ENCODE measurements around the gene CCL23. TPM values are rescaled to one million over a fixed set of nuclear protein-coding genes. Genes with fewer than 3 reads are reported as not detected.

The CCL23 gene
- total and polyA plus RNA-seq, 2 donors (not counting 1 experiment from before 2014, with no cell fraction given), result not detected

DNA sequence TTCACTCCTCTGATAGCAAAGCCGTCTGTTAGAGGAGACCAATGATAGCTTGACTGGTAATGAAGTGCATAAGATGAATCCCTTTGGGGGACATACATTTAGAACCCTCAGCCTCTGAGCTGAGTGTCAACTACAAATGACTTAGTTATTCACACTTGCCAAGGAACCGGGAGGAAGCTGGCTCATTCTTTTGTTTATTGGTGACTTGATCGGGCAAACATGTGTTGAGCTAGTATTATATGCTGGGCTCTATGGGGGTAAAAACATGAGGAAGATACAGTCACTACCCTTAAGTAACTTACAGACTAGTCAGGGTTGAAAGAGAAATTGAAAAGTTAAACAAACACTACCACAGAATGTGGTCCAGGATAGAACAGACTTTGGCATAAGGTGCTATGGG, 39.4 kb downstream of the CCL23 start:
- no peak for DNase-seq (ENCODE audit: low read depth in 2 of 2)
- no peak overlapping the region for H3K27ac ChIP-seq (ENCODE audit: insufficient read depth, low read length)

DNA sequence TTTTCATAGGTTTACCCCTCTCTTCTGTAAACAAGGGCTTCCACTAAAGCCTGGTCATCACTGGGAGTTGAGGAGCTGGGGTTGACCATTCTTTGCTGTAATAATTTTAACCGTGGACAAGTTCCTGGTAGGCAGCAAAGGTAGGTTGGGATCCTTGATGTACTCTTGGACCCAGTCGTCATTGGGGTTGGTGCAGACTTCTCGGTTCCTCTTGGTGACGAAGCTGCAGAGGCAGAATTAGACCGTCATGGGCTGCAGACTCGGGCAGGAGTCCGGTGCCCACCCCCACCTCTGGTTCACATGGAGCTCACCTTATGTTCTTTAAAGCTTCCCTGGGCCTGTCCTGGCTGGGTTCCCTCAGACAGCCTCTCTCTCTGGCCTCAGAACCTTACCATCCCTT, 40.3 kb downstream of the CCL23 start:
- H3K9me3 ChIP-seq (ENCODE audit: control insufficient read depth, insufficient read depth, low read depth, low read length), result no peaks in the 10 kb centered on the region
- H3K27ac ChIP-seq (ENCODE audit: insufficient read depth, low read length), result no peak overlapping the region
- H3K36me3 ChIP-seq (ENCODE audit: control insufficient read depth, insufficient read depth, low read length), result no peaks in the 10 kb centered on the region
- no peak for TF ChIP-seq EZH2 (IDR thresholded peaks at IDR 0.05; ENCODE audit: low read length, missing control alignments)
- TF ChIP-seq, protein P1, sequence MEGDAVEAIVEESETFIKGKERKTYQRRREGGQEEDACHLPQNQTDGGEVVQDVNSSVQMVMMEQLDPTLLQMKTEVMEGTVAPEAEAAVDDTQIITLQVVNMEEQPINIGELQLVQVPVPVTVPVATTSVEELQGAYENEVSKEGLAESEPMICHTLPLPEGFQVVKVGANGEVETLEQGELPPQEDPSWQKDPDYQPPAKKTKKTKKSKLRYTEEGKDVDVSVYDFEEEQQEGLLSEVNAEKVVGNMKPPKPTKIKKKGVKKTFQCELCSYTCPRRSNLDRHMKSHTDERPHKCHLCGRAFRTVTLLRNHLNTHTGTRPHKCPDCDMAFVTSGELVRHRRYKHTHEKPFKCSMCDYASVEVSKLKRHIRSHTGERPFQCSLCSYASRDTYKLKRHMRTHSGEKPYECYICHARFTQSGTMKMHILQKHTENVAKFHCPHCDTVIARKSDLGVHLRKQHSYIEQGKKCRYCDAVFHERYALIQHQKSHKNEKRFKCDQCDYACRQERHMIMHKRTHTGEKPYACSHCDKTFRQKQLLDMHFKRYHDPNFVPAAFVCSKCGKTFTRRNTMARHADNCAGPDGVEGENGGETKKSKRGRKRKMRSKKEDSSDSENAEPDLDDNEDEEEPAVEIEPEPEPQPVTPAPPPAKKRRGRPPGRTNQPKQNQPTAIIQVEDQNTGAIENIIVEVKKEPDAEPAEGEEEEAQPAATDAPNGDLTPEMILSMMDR (conservative IDR thresholded peaks at IDR 0.05 in 1 of 2, IDR thresholded peaks at IDR 0.05 in 1 of 2; ENCODE audit: low read depth in 1 of 2, low read length in 2 of 2), result no peak
- no peaks in the 10 kb centered on the region for H3K27me3 ChIP-seq (ENCODE audit: control insufficient read depth, insufficient read depth, low read length)
- no peak overlapping the region for H3K4me3 ChIP-seq (replicated peaks in 1 of 4; ENCODE audit: control extremely low read depth in 1 of 4, insufficient read depth in 1 of 4, low read depth in 3 of 4, low read length in 4 of 4)
- H3K4me1 ChIP-seq (ENCODE audit: control insufficient read depth, extremely low read depth, insufficient read depth, low read length), result no peaks in the 10 kb centered on the region
- H3K79me2 ChIP-seq (ENCODE audit: control insufficient read depth, insufficient read depth, low read length), result no peaks in the 10 kb centered on the region
- DNase-seq (ENCODE audit: low read depth in 2 of 2), result no peak
- H3K4me2 ChIP-seq (ENCODE audit: extremely low read depth, insufficient read depth, low read length), result no peak overlapping the region
- no peak overlapping the region for H2AFZ ChIP-seq (ENCODE audit: low read length)
- no peak overlapping the region for H3K9ac ChIP-seq (ENCODE audit: insufficient read depth, low read length)
- H4K20me1 ChIP-seq (ENCODE audit: control insufficient read depth, extremely low read depth, insufficient read depth, low read length), result no peaks in the 10 kb centered on the region

More for the DNA sequence above, 39.4 kb downstream of the CCL23 start:
- no peak for TF ChIP-seq EZH2 (IDR thresholded peaks at IDR 0.05; ENCODE audit: low read length, missing control alignments)
- TF ChIP-seq, protein P1 (conservative IDR thresholded peaks at IDR 0.05 in 1 of 2, IDR thresholded peaks at IDR 0.05 in 1 of 2; ENCODE audit: low read depth in 1 of 2, low read length in 2 of 2), result no peak
- no peaks in the 10 kb centered on the region for H4K20me1 ChIP-seq (ENCODE audit: control insufficient read depth, extremely low read depth, insufficient read depth, low read length)
- no peak overlapping the region for H3K9ac ChIP-seq (ENCODE audit: insufficient read depth, low read length)
- H2AFZ ChIP-seq (ENCODE audit: low read length), result no peak overlapping the region
- no peak overlapping the region for H3K4me2 ChIP-seq (ENCODE audit: extremely low read depth, insufficient read depth, low read length)
- no peaks in the 10 kb centered on the region for H3K4me1 ChIP-seq (ENCODE audit: control insufficient read depth, extremely low read depth, insufficient read depth, low read length)
- no peaks in the 10 kb centered on the region for H3K27me3 ChIP-seq (ENCODE audit: control insufficient read depth, insufficient read depth, low read length)
- H3K9me3 ChIP-seq (ENCODE audit: control insufficient read depth, insufficient read depth, low read depth, low read length), result no peaks in the 10 kb centered on the region
- no peaks in the 10 kb centered on the region for H3K36me3 ChIP-seq (ENCODE audit: control insufficient read depth, insufficient read depth, low read length)
- H3K79me2 ChIP-seq (ENCODE audit: control insufficient read depth, insufficient read depth, low read length), result no peaks in the 10 kb centered on the region
- H3K4me3 ChIP-seq (replicated peaks in 1 of 4; ENCODE audit: control extremely low read depth in 1 of 4, insufficient read depth in 1 of 4, low read depth in 3 of 4, low read length in 4 of 4), result no peak overlapping the region

DNA sequence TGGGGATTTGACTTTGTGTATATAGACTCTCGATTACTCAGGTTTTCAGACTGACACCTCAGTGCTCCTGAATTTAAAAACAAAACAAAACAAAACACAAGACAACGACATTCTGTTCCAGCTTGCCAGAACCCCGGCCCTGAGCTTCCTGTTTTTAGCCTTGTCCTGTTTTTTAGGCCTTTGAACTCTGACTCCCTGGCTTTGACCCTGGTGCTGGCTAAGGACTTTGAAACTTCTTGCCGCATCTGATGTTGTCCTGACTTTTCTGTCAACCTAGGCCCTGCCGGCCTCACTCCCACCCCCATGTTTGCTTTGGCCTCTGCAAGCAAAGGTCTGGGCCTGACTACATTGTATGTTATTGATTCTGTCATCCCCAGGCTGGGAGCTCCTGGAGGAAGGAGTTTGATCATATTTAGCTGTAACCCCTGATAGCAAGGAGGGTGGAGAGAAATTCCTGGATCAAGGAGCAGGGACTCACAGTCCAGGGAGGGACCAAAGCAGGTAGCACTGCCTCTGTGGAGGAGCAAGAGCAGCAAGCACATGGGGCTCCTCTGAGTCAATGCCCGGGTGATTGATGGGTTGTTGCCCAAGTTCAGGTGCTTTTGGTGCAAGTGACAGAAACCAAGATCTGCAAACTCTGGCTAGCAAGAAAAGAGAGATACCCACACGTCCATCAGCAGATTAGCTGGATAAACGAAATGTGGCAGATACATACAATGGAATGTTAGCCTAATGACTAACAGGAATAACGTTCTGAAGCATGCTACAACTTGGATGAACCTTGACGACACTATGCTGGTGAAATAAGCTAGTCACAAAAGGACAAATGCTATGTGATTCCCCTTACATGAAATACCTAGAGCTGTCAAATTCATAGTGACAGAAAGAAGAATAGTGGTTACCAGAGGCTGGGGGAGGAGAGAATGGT, 44.2 kb downstream of the CCL23 start:
- Histone ChIP-seq H3K4me2 (ENCODE audit: extremely low read depth, insufficient read depth, low read length) (no peak overlapping the region), H3K4me3 (replicated peaks in 1 of 4; ENCODE audit: control extremely low read depth in 1 of 4, insufficient read depth in 1 of 4, low read depth in 3 of 4, low read length in 4 of 4) (no peak overlapping the region), H3K27me3 (ENCODE audit: control insufficient read depth, insufficient read depth, low read length) (peaks cover 2% of the 10 kb centered on the region), H3K36me3 (ENCODE audit: control insufficient read depth, insufficient read depth, low read length) (no peaks in the 10 kb centered on the region), H3K4me1 (ENCODE audit: control insufficient read depth, extremely low read depth, insufficient read depth, low read length) (no peaks in the 10 kb centered on the region), H3K9me3 (ENCODE audit: control insufficient read depth, insufficient read depth, low read depth, low read length) (no peaks in the 10 kb centered on the region), H2AFZ (ENCODE audit: low read length) (no peak overlapping the region), H3K27ac (ENCODE audit: insufficient read depth, low read length) (no peak overlapping the region), H4K20me1 (ENCODE audit: control insufficient read depth, extremely low read depth, insufficient read depth, low read length) (no peaks in the 10 kb centered on the region), H3K9ac (ENCODE audit: insufficient read depth, low read length) (no peak overlapping the region), H3K79me2 (ENCODE audit: control insufficient read depth, insufficient read depth, low read length) (no peaks in the 10 kb centered on the region)
- TF ChIP-seq, protein P1 (conservative IDR thresholded peaks at IDR 0.05 in 1 of 2, IDR thresholded peaks at IDR 0.05 in 1 of 2; ENCODE audit: low read depth in 1 of 2, low read length in 2 of 2), result no peak
- no peak for TF ChIP-seq EZH2 (IDR thresholded peaks at IDR 0.05; ENCODE audit: low read length, missing control alignments)
- DNase-seq (ENCODE audit: low read depth in 2 of 2), result peak in 1 of 2 donors; percentile 21

Data from fibroblast of lung (primary cell).